T-helper 2 cell (primary cell): ENCODE data around the gene RASGEF1C.
"Not testable (repeated sequence)": the region's sequence is repeated elsewhere in the genome, so short reads cannot be mapped to it uniquely, and the experiment has no call there.

Experiments
- DNase-seq, 5 experiments: peaks; one replicate each; pipeline versions ENCODE4 v3.0.0 to v3.0.0-alpha.2; 2012 to 2022

Gene RASGEF1C

GRCh38 chr5:180135128-180135955 lies 73.7 kb downstream of the RASGEF1C start:
- DNase-seq, result no peak

GRCh38 chr5:180133971-180134508 lies 75.0 kb downstream of the RASGEF1C start:
- no peak for DNase-seq

- DNase-seq, result no peak
Measured at GRCh38 chr5:180133551-180133950, 75.5 kb downstream of the RASGEF1C start.

GRCh38 chr5:180133060-180133459 lies 76.0 kb downstream of the RASGEF1C start:
- no peak for DNase-seq

GRCh38 chr5:180130876-180131740 lies 77.9 kb downstream of the RASGEF1C start:
- no peak for DNase-seq

GRCh38 chr5:180130291-180130869 lies 78.6 kb downstream of the RASGEF1C start:
- no peak for DNase-seq

- DNase-seq, result no peak
Measured at GRCh38 chr5:180129291-180130190, 79.5 kb downstream of the RASGEF1C start.

- DNase-seq, result no peak
Measured at GRCh38 chr5:180128671-180129261, 80.2 kb downstream of the RASGEF1C start.

GRCh38 chr5:180127682-180128670 lies 81.0 kb downstream of the RASGEF1C start:
- DNase-seq, result no peak

GRCh38 chr5:180126716-180127681 lies 82.0 kb downstream of the RASGEF1C start:
- no peak for DNase-seq

- DNase-seq, result not testable (repeated sequence)
Measured at GRCh38 chr5:180126156-180126555, 82.9 kb downstream of the RASGEF1C start.

- DNase-seq, result not testable (repeated sequence)
Measured at GRCh38 chr5:180124662-180125061, 84.3 kb downstream of the RASGEF1C start.

- DNase-seq, result no peak
Measured at GRCh38 chr5:180122875-180123274, 86.1 kb downstream of the RASGEF1C start.

- no peak for DNase-seq
Measured at GRCh38 chr5:180121826-180122413, 87.1 kb downstream of the RASGEF1C start.

GRCh38 chr5:180120237-180121101 lies 88.5 kb downstream of the RASGEF1C start:
- DNase-seq, result no peak

- no peak for DNase-seq
Measured at GRCh38 chr5:180119903-180120236, 89.1 kb downstream of the RASGEF1C start.

- DNase-seq, result no peak
Measured at GRCh38 chr5:180119031-180119902, 89.7 kb downstream of the RASGEF1C start.
